IPS-11a (cell line): ENCODE measurements around the gene TWSG1.
A peak's percentile ranks its signal among the peaks of the same experiment; 100 is the strongest.

Experiments
- H3K4me3 ChIP-seq: one replicate; pipeline ENCODE4 v1.5.1; 2013; ENCODE audit warnings: low read depth, low read length, control low read depth

The TWSG1 gene

DNA sequence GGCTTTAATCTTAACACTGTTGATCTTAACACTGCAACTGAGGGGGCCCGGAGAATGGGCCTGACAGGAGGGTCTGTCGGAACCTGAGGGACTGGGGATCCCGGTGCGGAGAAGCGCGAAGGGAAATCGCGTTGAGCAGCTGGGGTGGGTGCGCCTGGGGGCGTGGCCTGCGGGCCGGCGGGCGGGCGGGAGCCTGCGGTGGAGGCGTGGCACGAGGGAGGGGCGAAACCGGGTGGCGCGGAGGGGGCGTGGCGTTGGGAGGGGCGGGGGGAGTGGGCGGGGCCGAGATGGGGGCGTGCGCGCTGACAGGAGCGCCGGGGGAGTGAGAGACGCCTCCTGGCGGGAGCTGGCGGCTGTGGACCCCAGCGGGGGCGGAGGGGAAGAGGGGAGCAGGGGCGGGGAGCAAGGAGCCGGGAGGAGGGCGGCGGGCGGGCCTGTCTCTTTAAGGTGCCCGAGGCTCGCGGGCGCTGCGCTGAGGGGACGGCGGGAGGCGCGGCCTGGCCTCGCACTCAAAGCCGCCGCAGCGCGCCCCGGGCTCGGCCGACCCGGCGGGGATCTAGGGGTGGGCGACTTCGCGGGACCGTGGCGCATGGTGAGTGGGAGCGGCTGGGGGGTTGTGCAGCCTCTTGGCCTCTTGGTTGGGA is at the start of gene TWSG1:
TSS of gene TWSG1 (plus strand) at position 445 of the 644 bp plus-strand sequence. CDS start 2,457 bp downstream, outside the sequence.
- H3K4me3 ChIP-seq = peak within 1 kb of the TSS; percentile 67

DNA sequence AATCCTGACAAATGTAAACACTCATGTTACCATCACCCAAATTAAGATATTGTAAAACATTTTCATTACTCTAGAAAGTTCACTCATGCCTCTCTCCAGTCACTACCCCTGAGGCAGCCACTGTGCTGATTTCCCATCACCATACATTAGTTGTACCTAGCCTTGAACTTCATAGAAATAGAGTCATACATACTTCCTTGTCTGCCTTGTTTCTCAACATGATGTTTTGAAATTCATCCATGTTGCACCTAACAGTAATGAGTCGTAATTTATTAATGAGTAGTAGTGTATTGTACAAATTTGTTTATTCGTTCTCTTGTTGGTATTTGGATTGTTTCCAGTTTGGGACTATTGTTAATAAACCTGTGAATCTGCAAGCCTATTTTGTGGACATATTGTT is 49.0 kb upstream of the TWSG1 start:
- H3K4me3 ChIP-seq = no peak overlapping the region

GRCh38 chr18:9287036-9287435 is 47.5 kb upstream of the TWSG1 start:
- H3K4me3 ChIP-seq = no peak overlapping the region

DNA sequence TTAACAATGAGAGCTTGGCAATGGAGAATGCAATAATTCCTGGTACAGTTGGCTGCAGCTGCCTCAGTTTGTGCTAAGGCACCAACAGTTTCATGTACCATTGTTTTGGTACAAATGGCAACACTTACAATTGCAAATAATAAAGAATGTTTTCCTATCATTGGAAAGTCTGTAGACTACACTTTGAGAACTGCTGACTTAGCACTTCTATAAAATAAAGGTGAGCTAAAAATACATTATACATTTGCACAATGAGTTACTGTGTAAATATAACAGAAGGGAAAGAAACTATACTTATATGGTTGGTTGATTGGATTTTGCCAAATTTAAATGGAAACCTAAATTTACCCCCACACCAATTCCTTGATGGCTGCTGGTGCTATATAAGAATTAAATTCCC is 44.9 kb upstream of the TWSG1 start:
- no peak overlapping the region for H3K4me3 ChIP-seq

DNA sequence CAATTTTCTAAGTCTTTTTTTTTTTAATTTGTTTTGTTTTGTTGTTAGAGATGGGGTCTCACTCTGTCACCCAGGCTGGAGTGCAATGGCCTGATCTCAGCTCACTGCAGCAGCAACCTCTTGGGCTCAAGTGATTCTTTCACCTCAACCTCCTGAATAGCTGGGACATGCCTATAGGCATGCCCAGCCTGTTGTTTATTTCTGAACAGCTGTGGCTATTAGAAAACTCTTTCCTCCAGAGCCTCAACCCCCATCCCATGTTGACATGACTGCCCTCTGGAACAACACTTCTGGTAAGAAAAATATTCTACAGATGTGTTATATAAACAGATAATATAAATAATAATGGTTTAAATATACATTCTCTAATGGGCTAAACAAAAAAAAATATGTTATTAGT is 44.4 kb upstream of the TWSG1 start:
- no peak overlapping the region for H3K4me3 ChIP-seq

DNA sequence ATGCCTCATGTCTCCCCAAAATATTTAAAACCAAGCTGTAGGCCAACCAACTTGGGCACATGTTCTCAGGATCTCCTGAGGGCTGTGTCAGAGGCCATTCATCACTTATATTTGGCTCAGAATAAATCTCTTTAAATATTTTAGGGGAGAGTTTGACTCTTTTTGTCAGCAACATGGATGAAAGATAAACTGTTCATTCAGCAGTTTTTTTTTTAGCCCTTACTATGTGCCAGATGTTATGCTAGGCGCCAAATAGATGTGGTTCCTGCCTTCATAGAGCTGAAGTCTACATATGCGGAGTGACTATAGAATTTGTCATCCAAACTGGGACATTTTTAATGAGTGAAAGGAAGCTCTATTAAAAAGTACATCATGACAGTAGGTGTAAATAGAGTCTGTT is 42.5 kb upstream of the TWSG1 start:
- H3K4me3 ChIP-seq = no peak overlapping the region

GRCh38 chr18:9293948-9294347 is 40.6 kb upstream of the TWSG1 start:
- no peak overlapping the region for H3K4me3 ChIP-seq

DNA sequence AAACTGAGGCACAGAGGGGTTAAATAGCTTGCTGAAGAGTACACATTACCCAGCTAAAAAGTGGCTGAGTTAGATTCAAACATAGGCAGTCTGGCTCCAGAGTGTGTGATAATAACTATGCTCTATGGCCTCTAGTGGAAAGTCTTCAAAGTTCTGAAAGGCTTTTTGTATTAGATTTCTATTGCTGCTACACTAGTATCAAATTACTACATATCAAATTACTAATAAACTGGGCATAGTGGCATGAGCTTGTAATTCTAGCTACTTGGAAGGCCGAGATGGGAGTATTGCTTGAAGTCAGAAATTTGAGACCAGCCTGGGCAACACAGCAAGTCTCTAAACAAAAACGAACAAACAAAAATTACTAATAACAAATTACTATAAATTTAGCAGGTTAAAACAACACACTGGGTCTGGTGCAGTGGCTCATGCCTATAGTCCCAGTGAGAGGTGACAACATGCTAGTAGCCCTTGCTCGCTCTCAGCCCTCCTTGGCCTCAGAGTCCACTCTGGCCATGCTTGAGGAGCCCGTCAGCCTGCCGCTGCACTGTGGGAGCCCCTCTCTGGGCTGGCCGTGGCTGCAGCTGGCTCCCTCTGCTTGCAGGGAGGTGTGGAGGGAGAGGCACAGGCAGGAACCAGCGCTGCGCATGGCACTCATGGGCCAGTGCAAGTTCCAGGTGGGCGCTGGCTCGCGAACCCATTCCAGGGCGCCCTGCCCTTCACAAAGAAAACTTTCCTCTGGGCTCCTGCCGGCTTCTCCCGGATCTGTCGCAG is 38.2 kb upstream of the TWSG1 start:
- no peak overlapping the region for H3K4me3 ChIP-seq

DNA sequence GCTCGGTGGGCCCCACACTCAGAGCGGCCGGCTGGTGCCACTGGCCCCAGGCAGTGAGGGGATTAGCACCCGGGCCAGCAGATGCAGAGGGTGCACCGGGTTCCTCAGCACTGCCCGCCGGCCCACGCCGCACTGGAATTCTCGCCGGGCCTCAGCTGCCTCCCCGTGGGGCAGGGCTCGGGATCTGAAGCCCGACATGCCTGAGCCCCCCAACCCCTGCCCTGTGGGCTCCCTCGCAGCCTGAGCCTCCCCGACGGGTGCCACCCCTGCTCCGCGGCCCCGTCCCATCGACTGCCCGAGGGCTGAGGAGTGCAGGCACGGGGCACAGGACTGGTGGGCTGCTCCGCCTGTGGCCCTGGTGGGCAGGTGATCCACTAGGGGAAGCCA is 37.6 kb upstream of the TWSG1 start:
- no peak overlapping the region for H3K4me3 ChIP-seq

- no peak overlapping the region for H3K4me3 ChIP-seq
Measured at GRCh38 chr18:9304388-9305070, 30.0 kb upstream of the TWSG1 start.

DNA sequence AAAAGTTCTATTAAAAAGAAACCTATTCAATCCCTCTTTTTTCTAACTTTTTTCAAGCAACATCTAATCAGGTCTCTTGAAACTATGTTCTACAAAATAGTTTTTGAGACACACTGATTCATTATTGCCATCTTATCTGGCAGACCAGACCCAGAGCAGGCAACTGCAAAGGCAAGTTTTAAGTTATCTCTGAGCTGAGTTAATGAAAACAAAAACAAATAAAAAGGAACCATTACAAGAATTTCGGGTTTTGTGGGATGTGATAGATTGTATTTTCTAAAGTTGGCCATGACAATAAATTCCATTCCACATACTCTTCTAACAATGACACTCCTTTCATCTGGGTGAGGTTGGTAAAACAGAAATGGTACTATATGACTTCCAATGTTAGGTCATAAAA is 15.2 kb upstream of the TWSG1 start:
- H3K4me3 ChIP-seq = no peak overlapping the region

DNA sequence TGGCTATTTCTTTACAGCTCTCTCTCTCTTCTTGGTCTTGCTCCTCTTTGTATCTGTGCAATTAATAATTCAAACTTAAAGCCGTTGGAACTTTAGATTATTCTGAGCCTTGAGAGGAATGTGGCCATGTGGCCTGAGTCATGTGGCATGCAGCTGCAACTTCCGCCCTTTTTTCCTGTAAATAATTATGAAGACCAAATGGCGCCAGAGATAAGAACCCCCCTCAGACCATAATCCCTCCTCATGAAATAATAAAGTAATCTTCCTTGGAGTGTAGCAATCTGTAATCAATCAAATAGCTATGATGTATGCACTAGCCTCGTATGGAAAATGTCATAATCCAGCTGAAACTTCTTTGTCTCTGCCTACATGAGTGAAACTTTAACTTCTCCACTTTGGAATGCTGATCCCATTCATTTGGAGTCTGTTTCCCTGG is 13.5 kb upstream of the TWSG1 start:
- H3K4me3 ChIP-seq = no peak overlapping the region

- no peak overlapping the region for H3K4me3 ChIP-seq
Measured at GRCh38 chr18:9321736-9322135, 12.8 kb upstream of the TWSG1 start.

DNA sequence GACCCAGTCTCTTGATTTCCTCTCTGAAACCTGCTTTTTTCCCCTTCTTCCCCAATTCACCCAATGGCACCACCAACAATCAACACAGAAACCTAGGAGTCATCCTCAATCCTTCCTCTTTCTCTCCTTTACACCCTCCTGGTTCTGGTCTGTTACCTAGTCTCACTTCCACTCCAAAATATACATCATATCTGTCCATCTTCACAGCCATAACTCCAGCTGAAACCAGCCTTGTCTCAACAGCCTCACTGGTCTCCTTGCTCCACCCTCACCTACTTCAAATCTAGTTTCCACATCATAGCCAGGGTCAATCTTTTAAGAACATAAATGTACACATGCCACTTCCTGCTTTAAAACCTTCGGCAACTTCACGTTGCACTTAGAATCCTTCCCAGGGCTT is 11.8 kb upstream of the TWSG1 start:
- no peak overlapping the region for H3K4me3 ChIP-seq

- H3K4me3 ChIP-seq = no peak overlapping the region
Measured at GRCh38 chr18:9323750-9324445, 10.7 kb upstream of the TWSG1 start.

GRCh38 chr18:9325716-9326115 is 8.9 kb upstream of the TWSG1 start:
- no peak overlapping the region for H3K4me3 ChIP-seq

GRCh38 chr18:9328776-9329175 is 5.8 kb upstream of the TWSG1 start:
- no peak overlapping the region for H3K4me3 ChIP-seq

GRCh38 chr18:9329471-9329870 is 5.1 kb upstream of the TWSG1 start:
- H3K4me3 ChIP-seq = no peak overlapping the region

DNA sequence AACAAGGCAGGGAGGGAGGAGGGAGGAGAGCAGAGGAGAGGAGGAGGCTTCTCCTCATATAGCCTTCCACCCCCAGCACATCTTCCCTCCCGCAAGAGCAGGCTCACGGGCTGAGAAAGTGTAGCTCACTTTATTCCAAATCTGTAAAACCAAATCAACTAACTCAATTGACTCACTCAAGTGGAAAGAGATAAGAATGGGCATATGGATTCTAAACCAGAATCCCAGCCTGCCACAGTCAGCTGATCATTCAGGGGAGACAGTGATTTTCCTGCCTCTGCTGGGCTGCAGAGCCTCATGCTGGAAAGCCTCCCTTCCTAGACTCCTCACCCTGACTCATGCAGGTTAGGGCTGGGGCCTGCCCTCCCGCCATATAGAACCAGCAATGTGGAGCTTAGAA is 4.2 kb upstream of the TWSG1 start:
- H3K4me3 ChIP-seq = no peak overlapping the region

- H3K4me3 ChIP-seq = peak overlapping the region; percentile 47
Measured at GRCh38 chr18:9333441-9334328, 888 bp upstream of the TWSG1 start.
